HCT116 (cell line): ENCODE results near the gene DYNC2I2. TPM values are rescaled to one million over a fixed set of nuclear protein-coding genes. Genes with fewer than 3 reads are reported as not detected.

ENCODE experiments used
- ATAC-seq: fragments of 200-7000 bp; cut with Tn5 transposase; 2 replicates; pipeline ENCODE4 v1.9.1; 2020; ENCODE audit warnings: mild to moderate bottlenecking, moderate library complexity
- BruUV-seq: library from RNA; stranded (reverse); fragments of 400-500 nt; replicated peaks from 2 replicates; lab custom pipeline; 2021; lab: Mats Ljungman, UMichigan
- CTCF ChIA-PET: fragments of 300-600 bp; sonication (Branson Sonifier 250); formaldehyde crosslinking; loops from one replicate; lab custom pipeline; 2021; ENCODE audit warnings: antibody characterized with exemption; lab: Charles Lee
- POLR2A ChIA-PET: fragments of 300-600, 350-600 bp; sonication (Branson Sonifier 250); formaldehyde crosslinking; loops from one replicate; lab custom pipeline; 2021; ENCODE audit warnings: antibody characterized with exemption; lab: Charles Lee
- RAD21 ChIA-PET, 2 experiments: fragments of 300-600 bp; sonication (Branson Sonifier 250); formaldehyde crosslinking; loops; one replicate each; lab custom pipeline; 2023; ENCODE audit warnings: low total read pairs in 2 of 2; ENCODE audit not compliant: uncharacterized antibody in 2 of 2, unreplicated experiment in 2 of 2, low non-redundant PET in 1 of 2; lab: Charles Lee
- DNase-seq: peaks from one replicate; pipeline ENCODE4 v3.0.0-alpha.2; 2010; ENCODE audit warnings: low read depth, low spot score
- H2AFZ ChIP-seq: fragments of 200-600 bp; shearing (Covaris generic), sonication (generic); 2 replicates; pipeline ENCODE4 v1.6.1; 2017; ENCODE audit warnings: low read depth, mixed run types, mixed read lengths, antibody characterized with exemption, low read length; ENCODE audit not compliant: poor library complexity, severe bottlenecking
- H3K27ac ChIP-seq: 2 replicates; pipeline ENCODE4 v1.5.1; 2012; ENCODE audit warnings: low read depth, low read length
- H3K27me3 ChIP-seq: fragments of 200-600 bp; sonication (generic); 2 replicates; pipeline ENCODE4 v1.6.1; 2016; ENCODE audit warnings: mixed run types, low read length, mixed read lengths; ENCODE audit not compliant: insufficient read depth
- H3K36me3 ChIP-seq, 2 experiments: fragments of 200-500 bp in 1 of 2; fragments of 200-600 bp in 1 of 2; sonication (Bioruptor generic) in 1 of 2; sonication (generic) in 1 of 2; 2 replicates each; pipeline versions ENCODE4 v1.5.1 to v1.6.1; 2014 to 2016; ENCODE audit warnings: low read length in 2 of 2, inconsistent platforms in 1 of 2, mixed read lengths in 1 of 2, mixed run types in 1 of 2; ENCODE audit not compliant: insufficient read depth in 2 of 2, control insufficient read depth in 1 of 2
- H3K4me1 ChIP-seq, 2 experiments: fragments of 200-600 bp in 1 of 2; sonication (generic) in 1 of 2; 2 replicates each; pipeline versions ENCODE4 v1.5.1 to v1.6.1; 2012 to 2017; ENCODE audit warnings: low read length in 2 of 2, inconsistent platforms in 1 of 2, mild to moderate bottlenecking in 1 of 2, mixed read lengths in 1 of 2, mixed run types in 1 of 2, moderate library complexity in 1 of 2; ENCODE audit not compliant: insufficient read depth in 2 of 2, control insufficient read depth in 1 of 2
- H3K4me2 ChIP-seq: fragments of 200-600 bp; sonication (generic); 2 replicates; pipeline ENCODE4 v1.6.1; 2017; ENCODE audit warnings: mixed run types, low read length, mixed read lengths
- H3K4me3 ChIP-seq, 2 experiments: fragments of 200-600 bp in 1 of 2; sonication (generic) in 1 of 2; replicated peaks in 1 of 2; 2 replicates each; pipeline ENCODE4 v1.5.1; 2011 to 2016; ENCODE audit warnings: low read length in 2 of 2, control low read depth in 1 of 2, low read depth in 1 of 2, mild to moderate bottlenecking in 1 of 2, mixed read lengths in 1 of 2, mixed run types in 1 of 2
- H3K79me2 ChIP-seq: fragments of 200-600 bp; sonication (generic); 2 replicates; pipeline ENCODE4 v1.6.1; 2017; ENCODE audit warnings: mild to moderate bottlenecking, mixed run types, low read length, moderate library complexity, mixed read lengths; ENCODE audit not compliant: insufficient read depth
- H3K9ac ChIP-seq: fragments of 200-600 bp; sonication (generic); 2 replicates; pipeline ENCODE4 v1.6.1; 2016; ENCODE audit warnings: low read length, mixed read lengths
- H3K9me2 ChIP-seq: fragments of 200-600 bp; sonication (generic), shearing (Covaris generic); 2 replicates; pipeline ENCODE4 v1.6.1; 2017; ENCODE audit warnings: mixed run types, mild to moderate bottlenecking, moderate library complexity; ENCODE audit not compliant: insufficient read depth
- H3K9me3 ChIP-seq, 2 experiments: fragments of 200-500 bp in 1 of 2; fragments of 200-600 bp in 1 of 2; sonication (Bioruptor generic) in 1 of 2; sonication (generic) in 1 of 2; 2 replicates each; pipeline ENCODE4 v1.6.1; 2014 to 2017; ENCODE audit warnings: low read length in 2 of 2, mixed read lengths in 2 of 2, inconsistent platforms in 1 of 2, low read depth in 1 of 2, mild to moderate bottlenecking in 1 of 2, mixed run types in 1 of 2, moderate library complexity in 1 of 2; ENCODE audit not compliant: control insufficient read depth in 1 of 2, insufficient read depth in 1 of 2
- H4K20me1 ChIP-seq: fragments of 200-600 bp; sonication (generic), shearing (Covaris generic); 2 replicates; pipeline ENCODE4 v1.6.1; 2017; ENCODE audit warnings: mixed run types, mild to moderate bottlenecking, moderate library complexity; ENCODE audit not compliant: insufficient read depth
- CTCF ChIP-seq, 3 experiments: fragments of 200-600 bp in 1 of 3; sonication (generic) in 1 of 3; IDR thresholded peaks in 2 of 3; conservative IDR thresholded peaks in 1 of 3; 2 replicates each; pipeline ENCODE4 v1.5.1; 2012 to 2017; ENCODE audit warnings: low read depth in 2 of 3, low read length in 2 of 3, antibody characterized with exemption in 1 of 3, borderline replicate concordance in 1 of 3, control low read depth in 1 of 3, mild to moderate bottlenecking in 1 of 3, mixed read lengths in 1 of 3, mixed run types in 1 of 3, moderate library complexity in 1 of 3; ENCODE audit not compliant: insufficient read depth in 1 of 3
- ELF1 ChIP-seq: IDR thresholded peaks from 2 replicates; pipeline ENCODE4 v1.6.1; 2012; ENCODE audit warnings: low read depth, borderline replicate concordance
- RAD21 ChIP-seq: IDR thresholded peaks from 2 replicates; pipeline ENCODE4 v1.6.1; 2012; ENCODE audit warnings: low read depth, mild to moderate bottlenecking
- ZFX ChIP-seq: fragments of 450-650 bp; IDR thresholded peaks from 2 replicates; pipeline ENCODE4 v1.6.1; 2017
- intact Hi-C: fragments of 100-400 bp; cut with micrococcal nuclease; formaldehyde crosslinking; loops from 2 replicates; pipeline ENCODE4 v1.10.0; 2022
- total RNA-seq: library from RNA; stranded (reverse); gene quantifications from one replicate; pipeline ENCODE4 v1.2.1, GENCODE V29; 2021; ENCODE audit not compliant: unreplicated experiment

DYNC2I2 gene
- total RNA-seq, 1 experiment from 2014 or later, result 155 TPM

GRCh38 chr9:128625391-128626146 lies 31.1 kb downstream of the DYNC2I2 start:
- Histone ChIP-seq H3K9me3 (no peaks in the 10 kb centered on the region), H2AFZ (no peak overlapping the region), H4K20me1 (no peaks in the 10 kb centered on the region), H3K27me3 (no peaks in the 10 kb centered on the region), H3K4me2 (no peak overlapping the region), H3K4me3 (no peak overlapping the region), H3K9me2 (no peaks in the 10 kb centered on the region), H3K27ac (no peak overlapping the region), H3K79me2 (no peaks in the 10 kb centered on the region), H3K9ac (no peak overlapping the region), H3K36me3 (peaks cover 21 to 30% of the 10 kb centered on the region in 2 experiments; a peak in 3 of 4 replicates), H3K4me1 (peaks cover 0 to 10% of the 10 kb centered on the region in 2 experiments; a peak in 2 of 4 replicates)
- BruUV-seq, result no TSS peak
- intact Hi-C loops, result no loop called here
- ATAC-seq, result no peak
- ChIA-PET CTCF (interaction anchor here (0.9 to 1.6 kb wide), 2 partner anchors 10 to 187 kb away, joined by 3 to 6 read pairs; no protein-coding TSS in a partner anchor), RAD21 (no interaction called here), POLR2A (interaction anchor here (1.3 kb wide), 1 partner anchor 11 kb away, joined by 3 read pairs; no protein-coding TSS in a partner anchor)
- no peak for TF ChIP-seq ZFX
- TF ChIP-seq CTCF (IDR thresholded peaks at IDR 0.05 in 2 of 3, conservative IDR thresholded peaks at IDR 0.05 in 1 of 3; ENCODE audit: borderline replicate concordance in 1 of 3, insufficient read depth in 1 of 3, low read depth in 2 of 3, low read length in 2 of 3), result peak in 2 of 3 experiments; percentile 13 to 15; a peak in 2 of 6 replicates
- no peak for DNase-seq

GRCh38 chr9:128624566-128624965 lies 32.1 kb downstream of the DYNC2I2 start:
- no peak overlapping the region for H3K4me2 ChIP-seq
- no TSS peak for BruUV-seq
- no peaks in the 10 kb centered on the region for H3K9me2 ChIP-seq
- ATAC-seq, result no peak
- H3K9me3 ChIP-seq, result no peaks in the 10 kb centered on the region
- H3K4me1 ChIP-seq, result peaks cover 0 to 10% of the 10 kb centered on the region in 2 experiments; a peak in 2 of 4 replicates
- no peaks in the 10 kb centered on the region for H3K79me2 ChIP-seq
- intact Hi-C loops, result no loop called here
- 0 out of 2 replicates have a peak, but pooled peaks have one; percentile 8 for TF ChIP-seq RAD21
- no peak for TF ChIP-seq ELF1
- TF ChIP-seq, all 23 proteins: peak for 1
- no peaks in the 10 kb centered on the region for H3K27me3 ChIP-seq
- ChIA-PET CTCF (interaction anchor here (1.0 kb wide), 1 partner anchor 11 kb away, joined by 6 read pairs; no protein-coding TSS in a partner anchor), POLR2A (no interaction called here), RAD21 (no interaction called here)
- DNase-seq, result no peak
- no peak overlapping the region for H3K27ac ChIP-seq
- H2AFZ ChIP-seq, result no peak overlapping the region
- H3K36me3 ChIP-seq, result peaks cover 23 to 35% of the 10 kb centered on the region in 2 experiments; a peak in 3 of 4 replicates
- no peaks in the 10 kb centered on the region for H4K20me1 ChIP-seq
- no peak overlapping the region for H3K9ac ChIP-seq
- H3K4me3 ChIP-seq, result no peak overlapping the region
